HCT116 (cell line): ENCODE data around the gene KCNN3.

Source experiments
- CTCF ChIP-seq, 3 experiments: fragments of 200-600 bp in 1 of 3; sonication (generic) in 1 of 3; IDR thresholded peaks in 2 of 3; conservative IDR thresholded peaks in 1 of 3; 2 replicates each; pipeline ENCODE4 v1.5.1; 2012 to 2017; ENCODE audit warnings: low read depth in 2 of 3, low read length in 2 of 3, antibody characterized with exemption in 1 of 3, borderline replicate concordance in 1 of 3, control low read depth in 1 of 3, mild to moderate bottlenecking in 1 of 3, mixed read lengths in 1 of 3, mixed run types in 1 of 3, moderate library complexity in 1 of 3; ENCODE audit not compliant: insufficient read depth in 1 of 3
- EGR1 ChIP-seq: IDR thresholded peaks from 2 replicates; pipeline ENCODE4 v1.6.1; 2012; ENCODE audit warnings: low read depth
- EZH2 ChIP-seq: fragments of 200-600 bp; sonication (generic); IDR thresholded peaks from 2 replicates; pipeline ENCODE4 v1.6.1; 2017; ENCODE audit warnings: antibody characterized with exemption, mixed run types
- MAX ChIP-seq: IDR thresholded peaks from 2 replicates; pipeline ENCODE4 v1.6.1; 2012
- POLR2A ChIP-seq: IDR thresholded peaks from 2 replicates; pipeline ENCODE4 v1.7.0; 2011; ENCODE audit warnings: borderline replicate concordance; ENCODE audit not compliant: insufficient read depth, insufficient read length; ENCODE audit errors: extremely low read depth
- POLR2AphosphoS5 ChIP-seq: IDR thresholded peaks from 2 replicates; pipeline ENCODE4 v1.6.1; 2011; ENCODE audit warnings: mild to moderate bottlenecking, low read depth, low read length, moderate library complexity
- SRF ChIP-seq: IDR thresholded peaks from 2 replicates; pipeline ENCODE4 v1.6.1; 2012; ENCODE audit warnings: low read depth
- YY1 ChIP-seq: IDR thresholded peaks from 2 replicates; pipeline ENCODE4 v1.6.1; 2011; ENCODE audit warnings: low read length, low read depth, moderate library complexity, mild to moderate bottlenecking; ENCODE audit not compliant: insufficient replicate concordance; ENCODE audit errors: extremely low read depth
- ZNF274 ChIP-seq: fragments of 200-500 bp; sonication (Bioruptor generic); IDR thresholded peaks from 2 replicates; pipeline ENCODE4 v1.6.1; 2014; ENCODE audit warnings: mild to moderate bottlenecking, low read depth, low read length, inconsistent platforms

- no peak for TF ChIP-seq CTCF (IDR thresholded peaks at IDR 0.05 in 2 of 3, conservative IDR thresholded peaks at IDR 0.05 in 1 of 3; ENCODE audit: borderline replicate concordance in 1 of 3, insufficient read depth in 1 of 3, low read depth in 2 of 3, low read length in 2 of 3)
- TF ChIP-seq YY1: no peak
- no peak for TF ChIP-seq MAX
- TF ChIP-seq ZNF274: no peak
- no peak for TF ChIP-seq EGR1
- no peak for TF ChIP-seq POLR2A
- no peak for TF ChIP-seq POLR2AphosphoS5
- TF ChIP-seq EZH2: no peak
- no peak for TF ChIP-seq SRF
Measured at GRCh38 chr1:154910851-154911250, 40.8 kb upstream of the KCNN3 start.
